GM12878 (cell line): ENCODE measurements around the gene STEAP4. TPM values are rescaled to one million over a fixed set of nuclear protein-coding genes. Genes with fewer than 3 reads are reported as not detected.

Experiments
- ATAC-seq: fragments of 200-7000 bp; cut with Tn5 transposase; 3 replicates; pipeline ENCODE4 v1.9.1; 2020; ENCODE audit warnings: mild to moderate bottlenecking, moderate library complexity
- BruUV-seq: library from RNA; stranded (reverse); fragments of 400-500 nt; replicated peaks from 2 replicates; lab custom pipeline; 2021; lab: Mats Ljungman, UMichigan
- CTCF ChIA-PET: fragments of 300-600 bp; sonication (Branson Sonifier 250); formaldehyde crosslinking; extraction: SDS; loops from one replicate; lab custom pipeline; 2021; ENCODE audit warnings: inconsistent platforms; lab: Yijun Ruan, JAX
- POLR2A ChIA-PET: fragments of 350-600 bp; formaldehyde crosslinking; extraction: SDS; loops from one replicate; lab custom pipeline; 2021; ENCODE audit warnings: inconsistent platforms; lab: Charles Lee
- RAD21 ChIA-PET: fragments of 300-600 bp; sonication (Branson Sonifier 250); formaldehyde crosslinking; loops from one replicate; lab custom pipeline; 2023; ENCODE audit warnings: antibody characterized with exemption; ENCODE audit not compliant: unreplicated experiment; lab: Charles Lee
- SMC1A ChIA-PET: fragments of 300-600 bp; sonication (Branson Sonifier 250); formaldehyde crosslinking; loops from one replicate; lab custom pipeline; 2023; ENCODE audit not compliant: unreplicated experiment, uncharacterized antibody; lab: Charles Lee
- DNase-seq: peaks from one replicate; pipeline ENCODE4 v3.0.0-alpha.2; 2011; ENCODE audit warnings: low read depth, low spot score
- FAIRE-seq: peaks from 3 replicates; lab custom pipeline; 2011; peaks lifted over from hg19 to GRCh38; lab: Jason Lieb, UNC
- H2AFZ ChIP-seq: 2 replicates; pipeline ENCODE4 v1.6.0; 2011; ENCODE audit warnings: low read depth, low read length, control low read depth; ENCODE audit not compliant: control insufficient read depth
- H3K27ac ChIP-seq: 2 replicates; pipeline ENCODE4 v1.5.1; 2011; ENCODE audit warnings: control low read depth; ENCODE audit not compliant: control insufficient read depth, insufficient read depth
- H3K27me3 ChIP-seq, 2 experiments: replicated peaks in 1 of 2; 2 replicates each; pipeline versions ENCODE4 v1.6.0 to v1.6.1; 2011; ENCODE audit warnings: low read length in 1 of 2; ENCODE audit not compliant: control insufficient read depth in 2 of 2, insufficient read depth in 2 of 2
- H3K36me3 ChIP-seq, 2 experiments: 2 replicates each; pipeline ENCODE4 v1.5.1; 2011; ENCODE audit warnings: low read length in 1 of 2; ENCODE audit not compliant: control insufficient read depth in 2 of 2, insufficient read depth in 2 of 2
- H3K4me1 ChIP-seq: 2 replicates; pipeline ENCODE4 v1.6.1; 2011; ENCODE audit warnings: mild to moderate bottlenecking, low read length, moderate library complexity, mixed read lengths; ENCODE audit not compliant: control insufficient read depth, insufficient read depth
- H3K4me2 ChIP-seq: 2 replicates; pipeline ENCODE4 v1.6.0; 2011; ENCODE audit warnings: control low read depth; ENCODE audit not compliant: control insufficient read depth, insufficient read depth
- H3K4me3 ChIP-seq: fragments of 200-600 bp; sonication (generic); 2 replicates; pipeline ENCODE4 v1.5.1; 2016
- H3K79me2 ChIP-seq: 2 replicates; pipeline ENCODE4 v1.6.0; 2011; ENCODE audit warnings: low read length; ENCODE audit not compliant: control insufficient read depth, insufficient read depth
- H3K9ac ChIP-seq: 2 replicates; pipeline ENCODE4 v1.8.0; 2011; ENCODE audit warnings: low read length, control low read depth, mixed read lengths; ENCODE audit not compliant: control insufficient read depth, insufficient read depth
- H3K9me3 ChIP-seq: replicated peaks from 3 replicates; pipeline ENCODE4 v1.5.1; 2011; ENCODE audit warnings: mild to moderate bottlenecking, low read length; ENCODE audit not compliant: control insufficient read depth, insufficient read depth
- H4K20me1 ChIP-seq: 2 replicates; pipeline ENCODE4 v1.6.0; 2011; ENCODE audit not compliant: control insufficient read depth, insufficient read depth
- BMI1 ChIP-seq: fragments of 450-650 bp; IDR thresholded peaks from 2 replicates; pipeline ENCODE4 v1.6.1; 2016; ENCODE audit warnings: mild to moderate bottlenecking, moderate library complexity, borderline replicate concordance
- HDGF ChIP-seq: fragments of 450-650 bp; IDR thresholded peaks from 2 replicates; pipeline ENCODE4 v1.6.1; 2016; ENCODE audit warnings: antibody characterized with exemption
- MXI1 ChIP-seq: fragments of 150-350 bp; IDR thresholded peaks from 2 replicates; pipeline ENCODE4 v1.6.1; 2011; ENCODE audit warnings: low read depth, mild to moderate bottlenecking, inconsistent platforms, low read length, improper control_type of control experiment
- NFYA ChIP-seq: IDR thresholded peaks from 2 replicates; pipeline ENCODE4 v1.6.1; 2011; ENCODE audit warnings: low read depth, mild to moderate bottlenecking, low read length, improper control_type of control experiment, borderline replicate concordance
- NR2C2 ChIP-seq: IDR thresholded peaks from 2 replicates; pipeline ENCODE4 v1.6.1; 2011; ENCODE audit warnings: borderline replicate concordance, low read depth; ENCODE audit not compliant: control insufficient read depth, insufficient read length
- PAX5 ChIP-seq: IDR thresholded peaks from 2 replicates; pipeline ENCODE4 v1.6.1; 2011; ENCODE audit warnings: low read depth, low read length, borderline replicate concordance
- PAX8 ChIP-seq: fragments of 450-650 bp; IDR thresholded peaks from 2 replicates; pipeline ENCODE4 v1.6.1; 2017; ENCODE audit warnings: mild to moderate bottlenecking, moderate library complexity
- SMAD1 ChIP-seq: fragments of 450-650 bp; IDR thresholded peaks from 2 replicates; pipeline ENCODE4 v1.6.1; 2018; ENCODE audit warnings: mild to moderate bottlenecking, low read depth; ENCODE audit not compliant: partially characterized antibody
- SUPT20H ChIP-seq: IDR thresholded peaks from 2 replicates; pipeline ENCODE4 v1.6.1; 2011; ENCODE audit warnings: low read depth, mild to moderate bottlenecking, low read length, moderate library complexity, borderline replicate concordance; ENCODE audit not compliant: control insufficient read depth
- ZNF384 ChIP-seq: IDR thresholded peaks from 2 replicates; pipeline ENCODE4 v1.6.1; 2012; ENCODE audit warnings: low read depth, mild to moderate bottlenecking, low read length, improper control_type of control experiment, borderline replicate concordance
- ZSCAN29 ChIP-seq: fragments of 450-650 bp; IDR thresholded peaks from 2 replicates; pipeline ENCODE4 v1.6.1; 2017; ENCODE audit warnings: mild to moderate bottlenecking, moderate library complexity
- in situ Hi-C: fragments of 300-500 bp; cut with MboI; formaldehyde crosslinking; loops from 9 replicates; pipeline ENCODE4 v1.14.3; 2018; ENCODE audit warnings: mixed read lengths
- intact Hi-C: fragments of 100-400 bp; cut with micrococcal nuclease; formaldehyde crosslinking; loops from one replicate; pipeline ENCODE4 v1.14.2; 2022; ENCODE audit not compliant: unreplicated experiment
- polyA plus RNA-seq, 11 experiments: library from polyadenylated mRNA; depleted of rRNA in 4 of 11; unstranded in 6 of 11; stranded (reverse) in 5 of 11; fragments of >200 nt; fragmentation: Nextera tagmentation in 4 of 11; fragmentation: Illumina TruSeq in 1 of 11; extraction: Ambion mirVana in 4 of 11; extraction: Trizol in 1 of 11; gene quantifications; 1 replicate in 1 of 11; 2 replicates in 10 of 11; pipeline versions ENCODE4 v1.2.1 to v1.2.3, GENCODE V29; 2011 to 2016; ENCODE audit warnings: inconsistent platforms in 2 of 11, missing spikeins in 2 of 11, low read depth in 1 of 11
- total RNA-seq, 4 experiments: library from RNA; depleted of rRNA in 3 of 4; stranded (reverse); fragments of >200 nt in 3 of 4; fragmentation: Illumina TruSeq in 1 of 4; extraction: Trizol in 1 of 4; gene quantifications; 2 replicates each; pipeline versions ENCODE4 v1.2.1 to v1.2.3, GENCODE V29; 2013 to 2021
- TF ChIP-seq, protein P1 (sequence below): fragments of 150-350 bp; IDR thresholded peaks from 2 replicates; pipeline ENCODE4 v1.6.1; 2016; ENCODE audit warnings: low read depth, low read length
- TF ChIP-seq, protein P2 (sequence below): fragments of 450-650 bp; IDR thresholded peaks from 2 replicates; pipeline ENCODE4 v1.6.1; 2017; ENCODE audit warnings: low read depth, mild to moderate bottlenecking, moderate library complexity

The STEAP4 gene
- total and polyA plus RNA-seq, 10 of the 15 experiments (the other 5 are each of a cell fraction or from before 2014, with no cell fraction given) = 0.13 TPM; not detected in 9

DNA sequence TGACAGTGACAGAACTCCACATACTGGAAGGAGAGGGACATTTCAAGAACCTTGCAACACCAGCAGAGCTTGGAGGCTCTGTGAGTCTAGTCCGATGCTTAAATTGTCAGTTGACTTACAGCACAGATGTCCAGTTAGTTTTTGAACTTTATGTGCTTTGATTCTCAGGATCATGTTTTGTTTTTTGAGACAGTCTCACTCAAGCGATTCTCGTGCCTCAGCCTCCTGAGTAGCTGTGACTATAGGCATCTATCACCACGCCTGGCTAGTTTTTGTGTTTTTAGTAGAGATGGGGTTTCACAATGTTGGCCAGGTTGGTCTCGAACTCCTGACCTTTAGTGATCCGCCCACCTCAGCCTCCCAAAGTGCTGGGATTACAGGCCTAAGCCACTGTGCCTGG lies 31.8 kb upstream of the STEAP4 start (continued):
- TF ChIP-seq, protein P1, sequence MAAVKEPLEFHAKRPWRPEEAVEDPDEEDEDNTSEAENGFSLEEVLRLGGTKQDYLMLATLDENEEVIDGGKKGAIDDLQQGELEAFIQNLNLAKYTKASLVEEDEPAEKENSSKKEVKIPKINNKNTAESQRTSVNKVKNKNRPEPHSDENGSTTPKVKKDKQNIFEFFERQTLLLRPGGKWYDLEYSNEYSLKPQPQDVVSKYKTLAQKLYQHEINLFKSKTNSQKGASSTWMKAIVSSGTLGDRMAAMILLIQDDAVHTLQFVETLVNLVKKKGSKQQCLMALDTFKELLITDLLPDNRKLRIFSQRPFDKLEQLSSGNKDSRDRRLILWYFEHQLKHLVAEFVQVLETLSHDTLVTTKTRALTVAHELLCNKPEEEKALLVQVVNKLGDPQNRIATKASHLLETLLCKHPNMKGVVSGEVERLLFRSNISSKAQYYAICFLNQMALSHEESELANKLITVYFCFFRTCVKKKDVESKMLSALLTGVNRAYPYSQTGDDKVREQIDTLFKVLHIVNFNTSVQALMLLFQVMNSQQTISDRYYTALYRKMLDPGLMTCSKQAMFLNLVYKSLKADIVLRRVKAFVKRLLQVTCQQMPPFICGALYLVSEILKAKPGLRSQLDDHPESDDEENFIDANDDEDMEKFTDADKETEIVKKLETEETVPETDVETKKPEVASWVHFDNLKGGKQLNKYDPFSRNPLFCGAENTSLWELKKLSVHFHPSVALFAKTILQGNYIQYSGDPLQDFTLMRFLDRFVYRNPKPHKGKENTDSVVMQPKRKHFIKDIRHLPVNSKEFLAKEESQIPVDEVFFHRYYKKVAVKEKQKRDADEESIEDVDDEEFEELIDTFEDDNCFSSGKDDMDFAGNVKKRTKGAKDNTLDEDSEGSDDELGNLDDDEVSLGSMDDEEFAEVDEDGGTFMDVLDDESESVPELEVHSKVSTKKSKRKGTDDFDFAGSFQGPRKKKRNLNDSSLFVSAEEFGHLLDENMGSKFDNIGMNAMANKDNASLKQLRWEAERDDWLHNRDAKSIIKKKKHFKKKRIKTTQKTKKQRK = no peak
- TF ChIP-seq ZNF384 (no peak), NFYA (no peak), HDGF (no peak), PAX5 (no peak), NR2C2 (no peak)

DNA sequence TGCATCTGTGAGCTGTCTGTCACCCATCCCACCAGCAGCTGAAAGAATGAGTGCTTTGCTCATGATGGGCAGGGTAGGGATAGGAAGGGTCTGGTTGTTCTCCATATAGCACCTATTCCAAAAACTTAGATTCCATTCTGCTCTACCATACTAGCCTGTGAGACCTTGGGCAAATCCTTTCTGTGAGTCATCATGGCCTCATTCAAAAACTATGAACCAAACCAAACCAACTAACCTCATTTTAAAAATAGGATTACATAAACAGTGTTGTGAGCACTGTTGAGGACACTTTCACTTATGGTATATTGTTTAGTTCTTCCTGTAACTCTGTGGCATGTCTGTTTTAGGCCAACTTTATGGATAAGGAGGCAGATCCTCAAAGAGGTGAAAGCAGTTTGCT lies 30.9 kb upstream of the STEAP4 start:
- Histone ChIP-seq H3K9me3 (no peaks in the 10 kb centered on the region), H3K36me3 (no peaks in the 10 kb centered on the region)
- POLR2A ChIA-PET = no interaction called here
- TF ChIP-seq SUPT20H = no peak
- no peak for TF ChIP-seq BMI1
- TF ChIP-seq, protein P2, sequence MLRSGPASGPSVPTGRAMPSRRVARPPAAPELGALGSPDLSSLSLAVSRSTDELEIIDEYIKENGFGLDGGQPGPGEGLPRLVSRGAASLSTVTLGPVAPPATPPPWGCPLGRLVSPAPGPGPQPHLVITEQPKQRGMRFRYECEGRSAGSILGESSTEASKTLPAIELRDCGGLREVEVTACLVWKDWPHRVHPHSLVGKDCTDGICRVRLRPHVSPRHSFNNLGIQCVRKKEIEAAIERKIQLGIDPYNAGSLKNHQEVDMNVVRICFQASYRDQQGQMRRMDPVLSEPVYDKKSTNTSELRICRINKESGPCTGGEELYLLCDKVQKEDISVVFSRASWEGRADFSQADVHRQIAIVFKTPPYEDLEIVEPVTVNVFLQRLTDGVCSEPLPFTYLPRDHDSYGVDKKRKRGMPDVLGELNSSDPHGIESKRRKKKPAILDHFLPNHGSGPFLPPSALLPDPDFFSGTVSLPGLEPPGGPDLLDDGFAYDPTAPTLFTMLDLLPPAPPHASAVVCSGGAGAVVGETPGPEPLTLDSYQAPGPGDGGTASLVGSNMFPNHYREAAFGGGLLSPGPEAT = no peak
- no peak for TF ChIP-seq MXI1
- no peak for TF ChIP-seq PAX8
- no peak for TF ChIP-seq SMAD1
- TF ChIP-seq ZSCAN29 = no peak
- TF ChIP-seq, all 136 proteins: peak for 0
- ChIA-PET SMC1A (no interaction called here), CTCF (no interaction called here), RAD21 (interaction anchor here (1.0 kb wide), 1 partner anchor 16 kb away, joined by 3 read pairs; no protein-coding TSS in a partner anchor)
- no peak overlapping the region for H3K4me3 ChIP-seq
- no peaks in the 10 kb centered on the region for H3K4me1 ChIP-seq
- in situ Hi-C loops = no loop called here
- no peaks in the 10 kb centered on the region for H3K27me3 ChIP-seq
- no peak overlapping the region for H3K9ac ChIP-seq
- H3K4me2 ChIP-seq = no peak overlapping the region
- no peaks in the 10 kb centered on the region for H4K20me1 ChIP-seq
- no peak for FAIRE-seq
- no peaks in the 10 kb centered on the region for H3K79me2 ChIP-seq
- no TSS peak for BruUV-seq
- intact Hi-C loops = no loop called here
- H3K27ac ChIP-seq = no peak overlapping the region
- no peak for DNase-seq
- no peak overlapping the region for H2AFZ ChIP-seq
- peak; percentile 48 for ATAC-seq
